GM23338 (cell line): ENCODE measurements around the gene RAB30. TPM values are rescaled to one million over a fixed set of nuclear protein-coding genes. Genes with fewer than 3 reads are reported as not detected.

Source experiments
- ATAC-seq: fragments of 200-7000 bp; cut with Tn5 transposase; 3 replicates; pipeline ENCODE4 v1.9.1; 2020
- DNase-seq: peaks from one replicate; pipeline ENCODE4 v3.0.0-alpha.2; 2015; ENCODE audit warnings: low spot score
- H2AFZ ChIP-seq: fragments of 200-600 bp; sonication (generic); 2 replicates; pipeline ENCODE4 v1.8.0; 2016; ENCODE audit warnings: antibody characterized with exemption, mild to moderate bottlenecking, moderate library complexity
- H3F3A ChIP-seq: fragments of 200-600 bp; sonication (generic); replicated peaks from 2 replicates; pipeline ENCODE4 v1.8.0; 2017; ENCODE audit warnings: antibody characterized with exemption, mixed run types, low read depth
- H3K27ac ChIP-seq: fragments of 200-600 bp; sonication (generic); 2 replicates; pipeline ENCODE4 v1.6.1; 2016; ENCODE audit warnings: low read depth
- H3K27me3 ChIP-seq: fragments of 200-600 bp; sonication (generic); 2 replicates; pipeline ENCODE4 v1.8.0; 2016; ENCODE audit warnings: mild to moderate bottlenecking, mixed run types, moderate library complexity; ENCODE audit not compliant: insufficient read depth
- H3K36me3 ChIP-seq: fragments of 200-600 bp; sonication (generic); 2 replicates; pipeline ENCODE4 v1.8.0; 2016; ENCODE audit warnings: mild to moderate bottlenecking; ENCODE audit not compliant: insufficient read depth
- H3K4me1 ChIP-seq: fragments of 200-600 bp; sonication (generic); 2 replicates; pipeline ENCODE4 v1.8.0; 2016; ENCODE audit warnings: mild to moderate bottlenecking, moderate library complexity; ENCODE audit not compliant: insufficient read depth
- H3K4me2 ChIP-seq: fragments of 200-600 bp; sonication (generic); 2 replicates; pipeline ENCODE4 v1.7.1; 2017; ENCODE audit warnings: mixed run types
- H3K4me3 ChIP-seq: fragments of 200-600 bp; sonication (generic); 2 replicates; pipeline ENCODE4 v1.6.1; 2016; ENCODE audit warnings: mixed run types
- H3K79me2 ChIP-seq: fragments of 200-600 bp; sonication (generic); replicated peaks from 2 replicates; pipeline ENCODE4 v1.8.0; 2017; ENCODE audit warnings: mild to moderate bottlenecking; ENCODE audit not compliant: insufficient read depth
- H3K9me2 ChIP-seq: fragments of 200-600 bp; sonication (generic); 2 replicates; pipeline ENCODE4 v1.8.0; 2017; ENCODE audit not compliant: insufficient read depth
- H4K20me1 ChIP-seq: fragments of 200-600 bp; sonication (generic); replicated peaks from 2 replicates; pipeline ENCODE4 v1.8.0; 2017; ENCODE audit warnings: mild to moderate bottlenecking; ENCODE audit not compliant: insufficient read depth
- H3K27ac Mint-ChIP-seq: 2 replicates; pipeline ENCODE4 v1.8.0; 2020; ENCODE audit warnings: inconsistent platforms, mild to moderate bottlenecking, moderate library complexity, mixed read lengths
- H3K27me3 Mint-ChIP-seq: 3 replicates; pipeline ENCODE4 v1.8.0; 2022; ENCODE audit warnings: low read depth, mild to moderate bottlenecking, moderate library complexity, mixed read lengths, inconsistent platforms; ENCODE audit not compliant: insufficient read depth, poor library complexity
- H3K36me3 Mint-ChIP-seq: 3 replicates; pipeline ENCODE4 v1.8.0; 2021; ENCODE audit warnings: low read depth, mild to moderate bottlenecking, inconsistent platforms, moderate library complexity, mixed read lengths
- H3K4me1 Mint-ChIP-seq: 3 replicates; pipeline ENCODE4 v1.8.0; 2020; ENCODE audit warnings: mild to moderate bottlenecking, inconsistent platforms, mixed read lengths
- H3K4me3 Mint-ChIP-seq: 3 replicates; pipeline ENCODE4 v1.8.0; 2021; ENCODE audit warnings: moderate library complexity, mild to moderate bottlenecking, inconsistent platforms, mixed read lengths
- H3K9me3 Mint-ChIP-seq: 3 replicates; pipeline ENCODE4 v1.8.0; 2020; ENCODE audit warnings: moderate library complexity, mild to moderate bottlenecking, inconsistent platforms, mixed read lengths
- CREB1 ChIP-seq: fragments of 250-450 bp; sonication (Bioruptor Pico); IDR thresholded peaks from 2 replicates; pipeline ENCODE4 v1.5.0; 2020; ENCODE audit warnings: low read depth, mild to moderate bottlenecking, moderate library complexity
- CTCF ChIP-seq, 2 experiments: fragments of 200-600 bp in 1 of 2; sonication (generic) in 1 of 2; conservative IDR thresholded peaks; 2 replicates each; pipeline versions ENCODE4 v1.5.1 to v1.6.1; 2016 to 2017; ENCODE audit warnings: antibody characterized with exemption in 2 of 2, low read depth in 2 of 2, mild to moderate bottlenecking in 2 of 2, moderate library complexity in 1 of 2
- ETS1 ChIP-seq: IDR thresholded peaks from 2 replicates; pipeline ENCODE4 v1.6.1; 2016; ENCODE audit warnings: antibody characterized with exemption
- EZH2 ChIP-seq: fragments of 200-600 bp; sonication (generic); IDR thresholded peaks from one replicate; pipeline ENCODE4 v1.8.0; 2017; ENCODE audit warnings: antibody characterized with exemption, mild to moderate bottlenecking, low read depth; ENCODE audit not compliant: unreplicated experiment
- EZH2phosphoT487 ChIP-seq: fragments of 200-600 bp; sonication (generic); IDR thresholded peaks from one replicate; pipeline ENCODE4 v1.8.1; 2018; ENCODE audit warnings: antibody characterized with exemption; ENCODE audit not compliant: unreplicated experiment
- JUNB ChIP-seq: IDR thresholded peaks from one replicate; pipeline ENCODE4 v1.6.1; 2016; ENCODE audit warnings: antibody characterized with exemption; ENCODE audit not compliant: unreplicated experiment
- NANOG ChIP-seq: IDR thresholded peaks from 2 replicates; pipeline ENCODE4 v1.6.1; 2016; ENCODE audit warnings: antibody characterized with exemption, borderline replicate concordance
- STAT1 ChIP-seq: IDR thresholded peaks from one replicate; pipeline ENCODE4 v1.6.1; 2016; ENCODE audit warnings: antibody characterized with exemption; ENCODE audit not compliant: unreplicated experiment
- ZNF114 ChIP-seq: fragments of 250-450 bp; sonication (Bioruptor Pico); IDR thresholded peaks from 2 replicates; pipeline ENCODE4 v1.5.0; 2020; ENCODE audit warnings: mild to moderate bottlenecking, moderate library complexity
- ZNF462 ChIP-seq: fragments of 250-450 bp; sonication (Bioruptor Pico); IDR thresholded peaks from 2 replicates; pipeline ENCODE4 v1.5.0; 2020; ENCODE audit warnings: mild to moderate bottlenecking, moderate library complexity
- polyA plus RNA-seq: library from polyadenylated mRNA; unstranded; fragments of >200 nt; fragmentation: Nextera tagmentation; extraction: Ambion mirVana; gene quantifications from 2 replicates; pipeline ENCODE4 v1.2.1, GENCODE V29; 2016
- total RNA-seq: library from RNA; depleted of rRNA; stranded (reverse); fragments of >200 nt; shearing (Covaris generic); gene quantifications from 2 replicates; pipeline ENCODE4 v1.2.3, GENCODE V29; 2014

The RAB30 gene
- total and polyA plus RNA-seq, 2 experiments from 2014 or later: 3.3 to 6.6 TPM

- Mint-ChIP-seq H3K36me3 (no peaks in the 10 kb centered on the region), H3K4me3 (no peak overlapping the region), H3K4me1 (no peaks in the 10 kb centered on the region), H3K9me3 (no peaks in the 10 kb centered on the region), H3K27me3 (no peaks in the 10 kb centered on the region), H3K27ac (no peak overlapping the region)
- Histone ChIP-seq H3K36me3 (no peaks in the 10 kb centered on the region), H3K4me3 (no peak overlapping the region), H3K4me1 (no peaks in the 10 kb centered on the region), H3K27ac (no peak overlapping the region), H3F3A (no peaks in the 10 kb centered on the region), H3K9me2 (no peaks in the 10 kb centered on the region), H4K20me1 (no peaks in the 10 kb centered on the region), H3K27me3 (no peaks in the 10 kb centered on the region), H2AFZ (no peak overlapping the region), H3K79me2 (no peaks in the 10 kb centered on the region), H3K4me2 (no peak overlapping the region)
- no peak for TF ChIP-seq EZH2phosphoT487
- TF ChIP-seq STAT1: no peak
- no peak for TF ChIP-seq ZNF114 (CRISPR knock-in tag)
- no peak for DNase-seq
- ATAC-seq: no peak
Observed at GRCh38 chr11:82980947-82981346, 90.8 kb downstream of the RAB30 start.

- H3K9me2 ChIP-seq: no peaks in the 10 kb centered on the region
- Mint-ChIP-seq H3K36me3 (no peaks in the 10 kb centered on the region), H3K9me3 (no peaks in the 10 kb centered on the region), H3K4me1 (no peaks in the 10 kb centered on the region), H3K27me3 (no peaks in the 10 kb centered on the region), H3K4me3 (no peak overlapping the region), H3K27ac (no peak overlapping the region)
- no peak overlapping the region for H3K4me2 ChIP-seq
- H3K27me3 ChIP-seq: no peaks in the 10 kb centered on the region
- no peaks in the 10 kb centered on the region for H3K36me3 ChIP-seq
- H3K79me2 ChIP-seq: no peaks in the 10 kb centered on the region
- H4K20me1 ChIP-seq: no peaks in the 10 kb centered on the region
- no peaks in the 10 kb centered on the region for H3F3A ChIP-seq
- H3K4me1 ChIP-seq: no peaks in the 10 kb centered on the region
- DNase-seq (no peak), ATAC-seq (no peak)
- H3K4me3 ChIP-seq: no peak overlapping the region
- no peak overlapping the region for H2AFZ ChIP-seq
- no peak overlapping the region for H3K27ac ChIP-seq
- no peak for TF ChIP-seq NANOG
- TF ChIP-seq CREB1: no peak
- TF ChIP-seq ETS1: no peak
- no peak for TF ChIP-seq ZNF462 (CRISPR knock-in tag)
- no peak for TF ChIP-seq ZNF114 (CRISPR knock-in tag)
- TF ChIP-seq CTCF (conservative IDR thresholded peaks at IDR 0.05; ENCODE audit: low read depth in 2 of 2): no peak
- no peak for TF ChIP-seq EZH2phosphoT487
- TF ChIP-seq EZH2: no peak
- TF ChIP-seq JUNB: no peak
Observed at GRCh38 chr11:82980292-82980691, 91.4 kb downstream of the RAB30 start.
